HG03571 (cell line): Measurements from ENCODE around the gene MS4A15.
"Not testable (repeated sequence)": the region's sequence is repeated elsewhere in the genome, so short reads cannot be mapped to it uniquely, and the experiment has no call there.

Experiments
- ATAC-seq: cut with Tn5 transposase; IDR thresholded peaks from one replicate; pipeline ENCODE4 v1.9.1; 2021; ENCODE audit not compliant: unreplicated experiment

Gene MS4A15

GRCh38 chr11:60753309-60753708, 3.4 kb upstream of the MS4A15 start:
- no peak for ATAC-seq

GRCh38 chr11:60754887-60755286, 1.8 kb upstream of the MS4A15 start:
- no peak for ATAC-seq

DNA sequence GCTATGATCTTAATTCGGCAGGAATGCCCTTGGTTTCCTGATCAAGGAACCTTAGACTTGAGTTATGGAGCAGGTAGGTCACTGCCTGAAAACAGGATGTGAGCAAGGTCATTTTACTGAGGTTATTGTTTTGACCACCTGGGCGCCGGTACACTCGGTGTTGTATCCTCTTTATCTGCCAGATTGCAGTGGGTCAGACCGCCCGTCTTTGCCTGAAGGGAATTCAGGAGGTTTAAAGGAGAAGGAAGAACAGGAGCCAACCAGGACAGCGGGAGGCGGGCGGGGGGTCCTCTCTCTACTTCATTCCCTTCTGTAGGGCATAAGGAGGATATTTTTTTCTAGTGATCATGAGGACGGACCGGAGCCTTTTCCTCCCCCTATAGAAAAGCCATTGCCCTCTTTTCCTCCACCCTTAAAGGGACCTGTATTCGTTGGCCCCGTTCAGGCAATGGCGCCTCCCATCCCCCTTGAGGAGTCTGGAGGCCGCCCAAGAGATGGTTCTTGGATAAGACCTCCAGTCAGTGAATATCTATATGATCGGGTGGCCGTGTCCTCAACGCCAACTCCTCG, 649 bp downstream of the MS4A15 start:
- ATAC-seq = no peak

- ATAC-seq = not testable (repeated sequence)
Measured at GRCh38 chr11:60758671-60759070, 2.0 kb downstream of the MS4A15 start.

- not testable (repeated sequence) for ATAC-seq
Measured at GRCh38 chr11:60759438-60760225, 3.0 kb downstream of the MS4A15 start.

GRCh38 chr11:60761436-60762190, 4.9 kb downstream of the MS4A15 start:
- ATAC-seq = no peak

GRCh38 chr11:60762851-60763691, 6.4 kb downstream of the MS4A15 start:
- ATAC-seq = peak; percentile 60

DNA sequence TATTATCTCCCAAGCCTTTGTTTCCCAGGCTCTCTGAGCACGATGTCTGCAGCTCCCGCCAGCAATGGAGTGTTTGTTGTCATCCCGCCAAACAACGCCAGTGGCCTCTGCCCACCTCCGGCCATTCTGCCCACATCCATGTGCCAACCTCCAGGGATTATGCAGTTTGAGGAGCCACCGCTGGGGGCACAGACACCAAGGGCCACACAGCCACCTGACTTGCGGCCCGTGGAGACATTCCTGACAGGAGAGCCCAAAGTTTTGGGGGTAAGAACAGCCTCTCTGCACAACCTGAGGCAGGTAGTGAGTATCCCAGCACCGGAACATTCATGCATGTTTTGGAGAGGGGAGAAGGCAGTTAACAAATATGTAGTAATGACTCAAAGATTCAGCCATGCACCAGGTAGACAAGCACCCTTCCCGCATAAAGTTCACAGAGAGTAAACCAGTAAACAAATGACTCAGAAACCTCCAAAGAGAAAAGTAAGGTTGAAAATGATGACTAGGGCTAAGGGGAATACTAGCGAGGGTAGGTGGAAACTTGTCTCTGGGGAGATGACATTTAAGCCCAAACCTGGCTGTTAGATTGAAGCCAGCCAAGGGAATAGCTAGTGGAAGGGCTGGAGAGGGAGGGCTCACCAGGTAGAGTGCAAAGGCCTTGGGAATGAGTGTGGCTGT, 7.2 kb downstream of the MS4A15 start:
- ATAC-seq = no peak

- ATAC-seq = no peak
Measured at GRCh38 chr11:60764879-60765278, 8.2 kb downstream of the MS4A15 start.

DNA sequence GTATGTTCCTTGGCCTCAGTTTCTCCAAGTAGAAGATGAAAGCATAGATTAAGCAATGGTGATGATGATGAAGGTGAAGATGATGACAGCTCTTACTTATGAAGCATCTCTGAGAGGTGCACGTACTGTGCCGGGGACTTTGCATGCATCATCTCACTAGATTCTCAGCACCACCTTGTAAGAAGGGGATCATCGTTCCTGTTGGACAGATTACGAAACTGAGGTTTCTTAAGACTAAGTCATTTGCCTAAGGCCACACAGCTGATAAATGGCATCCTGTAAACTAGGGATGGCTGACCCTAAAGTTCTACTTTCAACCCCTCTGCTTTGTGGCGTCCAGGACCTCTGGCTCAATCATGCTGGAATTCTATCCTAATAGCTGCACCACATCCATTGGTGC, 8.7 kb downstream of the MS4A15 start:
- no peak for ATAC-seq

- no peak for ATAC-seq
Measured at GRCh38 chr11:60766547-60766946, 9.9 kb downstream of the MS4A15 start.

GRCh38 chr11:60767388-60767811, 10.7 kb downstream of the MS4A15 start:
- ATAC-seq = no peak

DNA sequence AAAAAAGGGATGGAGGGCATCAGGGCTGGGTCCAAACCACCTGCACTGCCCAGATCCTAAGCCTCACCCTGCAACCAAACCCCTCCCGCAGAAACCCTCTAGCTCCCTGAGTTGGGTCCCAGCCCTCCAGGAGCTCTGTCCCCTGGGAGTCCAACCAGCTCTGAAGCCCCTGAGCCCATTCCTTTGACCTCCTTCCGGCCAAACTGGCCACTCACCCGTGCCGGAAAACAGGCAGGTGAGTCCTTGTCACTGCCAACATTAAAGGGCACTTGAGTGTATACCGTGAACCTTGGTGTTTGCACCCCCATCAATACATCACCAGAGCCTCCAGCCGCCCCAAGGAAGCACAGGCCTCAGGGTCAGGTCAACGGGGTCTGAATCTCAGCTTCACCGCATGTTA, 11.5 kb downstream of the MS4A15 start:
- no peak for ATAC-seq

DNA sequence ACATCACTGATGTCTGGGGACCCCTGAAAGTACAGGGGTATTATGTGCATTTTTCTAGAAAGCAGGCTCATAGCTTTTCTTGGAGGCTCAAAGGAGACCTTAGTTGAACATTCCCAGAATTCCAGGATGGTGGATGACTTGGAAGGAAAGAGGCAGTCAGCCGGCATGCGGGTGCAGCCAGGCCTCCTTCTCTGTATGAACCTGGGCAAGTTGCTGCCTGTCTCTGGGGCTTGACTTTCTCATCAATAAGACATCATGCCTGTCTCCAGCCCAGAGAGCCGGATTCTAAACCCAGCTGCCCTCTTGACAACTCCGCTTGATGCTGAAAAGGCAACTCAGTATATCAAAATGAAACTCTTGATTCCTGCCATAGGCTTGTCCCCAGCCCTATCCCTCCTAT, 12.6 kb downstream of the MS4A15 start:
- no peak for ATAC-seq

DNA sequence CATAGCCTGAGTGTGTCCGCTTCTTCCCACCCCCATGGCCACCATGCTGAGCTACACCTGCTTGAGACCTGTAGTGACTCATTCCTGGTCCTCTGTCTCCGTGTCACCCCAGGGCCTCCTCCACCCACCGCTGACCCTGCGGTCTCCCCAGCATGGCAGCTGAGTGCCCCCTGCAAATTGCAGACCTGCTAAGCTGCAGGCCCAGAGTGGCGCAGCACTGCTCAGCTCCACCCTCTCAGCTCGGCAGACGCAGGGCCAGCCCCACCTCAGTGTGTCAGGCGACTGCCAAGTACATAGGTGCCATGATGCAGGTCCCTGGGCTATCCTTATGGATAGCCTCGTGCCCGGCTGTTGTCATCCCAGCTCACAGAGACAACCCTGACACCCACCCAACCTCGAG, 13.1 kb downstream of the MS4A15 start:
- ATAC-seq = no peak

- ATAC-seq = no peak
Measured at GRCh38 chr11:60771146-60771545, 14.5 kb downstream of the MS4A15 start.

DNA sequence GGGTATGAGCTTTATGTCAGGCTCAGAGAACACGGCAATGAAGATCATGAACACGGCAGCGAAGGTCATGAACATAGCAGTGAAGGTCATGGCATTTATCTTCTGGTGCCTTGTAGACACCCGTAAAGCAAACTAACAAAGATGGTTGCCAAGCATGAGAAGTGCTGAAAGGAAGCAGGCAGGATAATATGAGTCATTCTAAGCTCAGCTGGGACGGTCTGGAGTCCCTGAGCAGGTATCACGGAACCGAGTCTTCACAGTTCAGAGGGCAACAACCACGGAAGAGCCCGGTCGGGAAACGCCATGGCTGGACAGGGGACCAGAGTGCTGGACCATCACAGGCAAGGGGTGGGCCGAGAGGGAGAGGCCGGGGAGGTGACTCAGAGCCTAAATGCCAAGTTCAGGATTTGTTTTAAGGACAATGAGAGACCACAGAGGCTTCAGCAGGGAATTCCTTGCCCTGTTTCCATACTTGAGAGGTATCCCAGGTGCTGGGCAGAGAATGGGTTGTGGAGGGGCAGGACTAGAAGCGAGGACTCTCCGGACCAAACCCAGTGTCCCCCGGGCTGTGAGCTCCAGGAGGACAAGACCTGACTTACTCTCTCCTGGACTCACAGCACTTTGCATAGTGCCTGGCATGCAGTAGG, 15.3 kb downstream of the MS4A15 start:
- ATAC-seq = no peak

- ATAC-seq = no peak
Measured at GRCh38 chr11:60772666-60773065, 16.0 kb downstream of the MS4A15 start.

- no peak for ATAC-seq
Measured at GRCh38 chr11:60774726-60775125, 18.1 kb downstream of the MS4A15 start.

GRCh38 chr11:60775420-60775961, 18.8 kb downstream of the MS4A15 start:
- ATAC-seq = peak; percentile 52
